NCI-H510A (cell line): ENCODE data around the gene C6orf62.
"Not testable (repeated sequence)": the region's sequence is repeated elsewhere in the genome, so short reads cannot be mapped to it uniquely, and the experiment has no call there.

ENCODE experiments used
- DNase-seq: peaks from one replicate; lab custom pipeline; 2025; lab: John Stamatoyannopoulos, UW

The C6orf62 gene

GRCh38 chr6:24742216-24742738 lies 23.3 kb upstream of the C6orf62 start:
- no peak for DNase-seq

DNA sequence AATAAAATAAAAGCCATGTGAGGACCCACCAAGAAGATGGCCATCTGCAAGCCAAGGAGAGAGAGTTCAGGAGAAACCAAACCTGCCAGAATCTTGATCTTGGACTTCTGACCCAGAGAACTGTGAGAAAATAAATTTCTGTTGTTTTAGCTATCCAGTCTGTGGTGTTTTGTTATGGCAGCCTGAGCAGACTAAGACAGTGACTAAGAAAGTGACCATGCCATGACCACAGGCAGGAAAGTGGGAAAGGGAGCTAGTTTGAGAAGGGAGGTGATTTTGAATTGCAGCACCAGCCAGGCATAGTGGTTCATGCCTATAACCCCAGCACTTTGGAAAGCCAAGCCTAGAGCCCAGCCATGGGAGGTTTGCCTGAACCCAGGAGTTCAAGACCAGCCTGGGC lies 21.9 kb upstream of the C6orf62 start:
- no peak for DNase-seq

DNA sequence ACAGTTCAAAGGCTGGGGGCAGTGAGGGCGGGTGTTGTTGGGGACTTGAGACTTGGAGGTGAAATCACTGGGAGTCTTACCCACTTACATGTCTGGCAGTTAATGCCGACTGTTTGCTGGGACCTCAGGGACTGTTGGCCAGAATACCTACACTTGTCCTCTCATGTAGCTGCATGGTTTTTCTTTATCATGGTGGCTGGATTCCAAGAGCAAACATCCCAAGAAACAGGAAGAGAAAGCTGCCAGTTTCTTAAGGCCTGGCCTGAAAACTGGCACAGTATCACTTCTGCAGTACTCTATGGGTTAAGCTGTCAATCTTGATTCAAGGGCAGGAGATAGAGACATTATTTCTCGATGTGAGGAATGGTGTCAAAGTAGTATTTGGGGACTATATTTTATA lies 19.8 kb upstream of the C6orf62 start:
- no peak for DNase-seq

GRCh38 chr6:24734710-24735109 lies 15.8 kb upstream of the C6orf62 start:
- DNase-seq: not testable (repeated sequence)

GRCh38 chr6:24734166-24734565 lies 15.2 kb upstream of the C6orf62 start:
- no peak for DNase-seq

DNA sequence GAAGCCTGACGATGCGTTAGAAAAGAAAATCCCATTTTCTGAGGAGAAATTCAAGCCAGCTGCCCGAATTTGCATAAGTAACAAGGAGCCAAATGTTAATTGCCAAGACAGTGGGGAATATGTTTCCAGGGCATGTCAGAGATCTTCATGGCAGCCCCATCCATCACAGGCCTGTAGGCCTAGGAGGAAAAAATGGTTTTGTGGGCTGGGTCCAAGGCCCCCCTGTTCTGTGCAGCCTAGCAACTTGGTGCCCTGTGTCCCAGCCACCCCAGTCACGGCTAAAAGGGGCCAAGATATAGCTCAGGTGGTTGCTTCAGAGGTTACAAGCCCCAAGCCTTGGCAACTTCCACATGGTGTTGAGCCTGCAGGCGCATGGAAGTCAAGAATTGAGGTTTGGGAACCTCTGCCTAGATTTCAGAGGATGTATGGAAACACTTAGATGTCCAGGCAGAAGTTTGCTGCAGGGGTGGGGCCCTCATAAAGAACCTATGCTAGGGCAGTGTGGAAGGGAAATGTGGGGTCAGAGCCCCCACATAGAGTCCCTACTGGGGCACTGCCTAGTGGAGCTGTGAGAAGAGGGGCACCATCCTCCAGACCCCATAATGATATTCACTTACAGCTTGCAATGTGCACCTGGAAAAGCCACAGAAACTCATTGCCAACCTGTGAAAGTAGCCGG lies 12.6 kb upstream of the C6orf62 start:
- not testable (repeated sequence) for DNase-seq

DNA sequence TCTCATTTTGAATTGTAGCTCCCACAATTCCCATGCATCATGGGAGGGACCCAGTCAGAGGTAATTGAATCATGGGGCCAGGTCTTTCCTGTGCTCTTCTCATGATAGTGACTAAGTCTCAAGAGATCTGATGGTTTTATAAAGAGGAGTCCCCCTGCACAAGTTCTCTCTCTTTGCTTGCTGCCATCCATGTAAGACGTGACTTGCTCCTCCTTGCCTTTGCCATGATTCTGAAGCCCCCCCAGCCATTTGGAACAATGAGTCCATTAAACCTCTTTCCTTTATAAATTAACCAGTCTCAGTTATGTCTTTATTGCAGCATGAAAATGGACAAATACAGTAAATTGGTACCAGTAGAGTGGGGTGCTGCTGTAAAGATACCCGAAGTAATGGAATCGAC lies 11.7 kb upstream of the C6orf62 start:
- not testable (repeated sequence) for DNase-seq

DNA sequence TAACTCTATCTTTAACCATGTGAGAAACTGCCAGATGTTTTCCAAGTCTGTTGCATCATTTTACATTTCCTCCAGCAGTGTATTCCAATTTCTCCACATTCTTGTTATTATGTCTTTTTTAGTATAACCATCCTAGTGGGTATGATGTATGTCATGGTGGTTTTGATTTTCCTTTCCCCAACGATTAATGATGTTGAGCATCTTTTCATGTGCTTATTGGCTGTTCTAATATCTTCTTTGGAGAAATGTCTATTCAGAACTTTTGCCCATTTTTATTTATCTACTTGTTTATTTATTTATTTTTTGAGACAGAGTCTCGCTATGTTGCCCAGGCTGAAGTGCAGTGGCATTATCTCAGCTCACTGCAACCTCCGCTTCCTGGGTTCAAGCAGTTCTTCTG lies 4.3 kb upstream of the C6orf62 start:
- no peak for DNase-seq

- DNase-seq: peak; percentile 89
These were observed 2.7 kb upstream of the C6orf62 start for GRCh38 chr6:24721461-24722215.

DNA sequence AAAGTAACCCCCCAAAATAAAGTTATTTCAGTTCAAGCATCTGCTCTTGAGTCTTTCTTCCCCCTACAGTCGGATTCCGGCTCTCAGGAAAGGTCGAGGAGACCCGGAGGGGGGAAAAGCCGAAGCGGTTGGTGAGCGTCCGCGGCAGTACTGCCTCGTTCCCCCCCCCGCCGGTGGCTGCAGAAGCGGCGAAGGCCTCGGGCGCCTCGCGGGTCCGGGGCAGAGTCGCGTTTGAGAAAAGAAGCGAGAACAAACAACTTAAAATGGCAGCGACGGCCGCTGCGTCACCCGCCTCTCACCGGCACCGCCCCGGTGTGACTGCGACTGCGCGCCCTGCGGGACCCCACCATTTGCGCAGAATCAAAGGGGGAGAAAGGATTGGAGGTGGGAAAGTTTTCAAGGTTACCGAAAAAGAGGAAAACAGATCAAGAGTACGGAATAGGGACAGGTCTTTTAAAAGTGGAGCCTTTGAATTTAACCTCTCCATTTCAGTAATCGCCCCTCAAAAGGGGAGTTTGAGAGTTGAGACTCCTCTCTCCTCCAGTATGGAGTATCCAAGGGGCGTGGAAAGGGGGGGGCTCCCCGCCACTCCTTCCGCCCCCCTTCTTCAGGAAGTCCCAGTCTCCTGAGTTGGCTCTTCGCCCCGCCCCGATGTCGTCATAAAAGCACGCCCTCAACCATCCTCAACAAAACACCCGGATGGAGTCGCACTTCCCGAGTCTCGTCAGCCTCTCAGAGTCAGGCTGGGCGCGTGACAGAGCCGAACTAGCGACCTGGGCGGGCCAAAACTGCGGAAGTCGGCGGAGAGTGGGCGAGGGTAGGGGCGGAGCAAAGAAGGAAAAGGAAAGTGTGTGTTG lies 1.9 kb upstream of the C6orf62 start:
- peak; percentile 97 for DNase-seq

- DNase-seq: peak; percentile 44
These were observed 1.2 kb upstream of the C6orf62 start for GRCh38 chr6:24720131-24720603.

DNA sequence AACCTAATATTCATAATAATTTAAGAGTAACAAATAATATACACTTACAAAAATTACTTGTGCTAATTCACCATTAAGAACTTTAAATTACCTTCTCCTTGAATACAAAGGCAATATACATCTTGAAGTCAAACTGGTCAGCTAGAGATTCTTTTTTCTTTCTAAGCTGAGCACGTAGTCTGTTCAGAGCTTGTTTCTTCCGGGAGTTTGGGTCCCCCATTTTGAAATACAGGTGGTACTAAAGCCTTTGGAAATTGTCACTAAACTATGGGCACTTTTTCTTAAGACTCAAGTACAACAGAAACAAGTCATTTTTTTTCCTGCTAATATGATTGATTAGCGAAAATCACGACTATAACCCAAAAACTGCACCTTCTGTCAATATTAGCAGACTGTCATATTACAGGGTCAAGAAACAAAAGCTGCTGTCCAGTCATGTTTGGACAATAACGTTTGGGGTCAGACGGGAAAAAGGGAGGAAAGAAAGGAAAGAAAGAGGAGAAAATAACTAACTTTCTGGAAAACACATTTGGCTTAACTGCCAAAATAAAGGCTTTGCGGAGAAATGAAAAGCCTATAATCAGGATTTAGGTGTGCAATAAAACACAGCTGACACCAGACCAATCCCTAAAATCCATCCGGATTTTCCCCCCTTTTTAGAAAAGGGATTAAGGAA lies 367 bp downstream of the C6orf62 start:
- DNase-seq: no peak

- not testable (repeated sequence) for DNase-seq
These were observed 2.3 kb downstream of the C6orf62 start for GRCh38 chr6:24716602-24717148.

- DNase-seq: no peak
These were observed 8.2 kb downstream of the C6orf62 start for GRCh38 chr6:24710519-24711303.

DNA sequence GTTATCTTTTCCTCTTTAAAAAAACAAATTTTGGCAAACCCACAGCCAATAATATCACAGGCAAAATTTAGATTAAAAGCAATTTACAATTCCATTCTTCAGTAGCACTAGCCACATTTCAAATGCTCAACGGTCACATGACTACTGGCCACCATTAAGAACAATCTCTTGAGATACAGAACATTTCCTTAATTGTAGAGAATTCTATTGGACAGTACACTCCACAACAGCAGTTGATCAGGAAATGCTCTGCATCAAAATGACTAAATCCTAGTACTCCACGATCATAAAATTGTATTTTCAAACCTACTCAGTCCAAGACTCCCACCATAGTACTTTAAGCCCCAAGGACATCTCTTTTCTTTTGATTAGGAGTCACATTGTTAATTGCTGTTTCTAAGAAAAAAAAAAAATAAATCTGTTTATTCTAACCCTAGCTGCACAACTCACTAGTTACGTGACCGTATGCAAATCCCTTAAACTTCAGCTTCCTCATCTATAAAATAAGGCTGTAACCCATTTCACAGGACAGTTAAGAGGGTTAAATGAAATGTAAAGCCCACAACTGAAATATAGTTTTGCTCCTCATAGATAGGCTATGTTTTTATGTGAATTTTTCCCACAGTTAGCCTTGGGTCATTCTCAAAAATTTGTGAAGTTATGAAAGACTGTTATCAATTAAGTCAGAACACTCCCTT lies 9.8 kb downstream of the C6orf62 start:
- DNase-seq: no peak

GRCh38 chr6:24708612-24709011 lies 10.3 kb downstream of the C6orf62 start:
- DNase-seq: no peak

DNA sequence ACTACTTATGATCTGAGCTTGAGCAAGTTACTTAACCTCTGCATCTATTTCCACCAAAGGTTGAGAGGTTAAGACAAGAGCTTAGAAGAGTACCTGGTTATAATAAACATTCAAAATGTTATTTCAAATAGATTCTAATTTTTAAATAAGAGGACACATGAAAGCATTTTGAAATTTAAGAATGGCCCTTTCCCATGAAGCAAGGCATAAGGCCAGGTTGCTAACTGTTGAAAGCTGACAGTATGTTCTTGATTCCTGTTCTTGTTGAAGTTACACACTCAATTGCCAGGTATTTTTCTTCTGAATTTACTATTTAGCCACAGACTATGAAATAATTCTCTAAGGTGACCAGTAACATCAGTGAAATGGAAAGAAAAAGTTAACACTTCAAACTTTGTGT lies 14.5 kb downstream of the C6orf62 start:
- DNase-seq: no peak

GRCh38 chr6:24702720-24703282 lies 16.2 kb downstream of the C6orf62 start:
- DNase-seq: no peak

- DNase-seq: no peak
These were observed 19.2 kb downstream of the C6orf62 start for GRCh38 chr6:24699521-24700359.
